Measurements from ENCODE around the gene CNPY3.

- TF ChIP-seq CTCF (IDR thresholded peaks at IDR 0.05) (no peak), POLR2AphosphoS5 (IDR thresholded peaks at IDR 0.05) (no peak), EP300 (IDR thresholded peaks at IDR 0.05) (no peak)
These were observed 13.5 kb upstream of the CNPY3 start, which contains the start of gene PTCRA for GRCh38 chr6:42915732-42916131.

Data from upper lobe of left lung (tissue), 4 donors.